Activated CD8-positive, alpha-beta memory T cell treated with anti-CD3 and anti-CD28 coated beads for 48 hours (primary cell): ENCODE data around the gene NKPD1.

Experiments used
- DNase-seq, 3 experiments: peaks; one replicate each; pipeline ENCODE4 v3.0.0-alpha.2; 2020; ENCODE audit warnings: low read depth in 2 of 3, low spot score in 2 of 3

The NKPD1 gene

DNA sequence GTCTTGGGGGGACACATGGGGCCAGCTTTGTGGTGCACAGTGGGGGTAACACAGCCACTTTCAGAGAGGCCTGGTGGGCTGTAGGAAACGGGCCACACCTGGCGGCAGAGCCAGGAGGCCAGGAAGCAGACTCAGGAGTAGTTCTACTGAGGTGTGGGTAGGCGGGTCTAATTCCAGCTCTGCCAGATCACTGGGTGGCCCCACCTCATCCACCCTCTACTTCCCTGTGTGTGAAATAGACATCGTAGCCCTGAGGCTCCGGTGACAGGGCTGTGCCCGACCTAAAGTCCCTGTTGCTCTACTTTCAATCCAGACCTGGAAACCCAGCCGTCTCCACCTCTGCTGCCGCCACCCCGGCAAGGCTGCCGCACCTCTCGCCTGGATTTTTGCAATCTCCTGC lies 4.0 kb downstream of the NKPD1 start:
- DNase-seq = no peak

DNA sequence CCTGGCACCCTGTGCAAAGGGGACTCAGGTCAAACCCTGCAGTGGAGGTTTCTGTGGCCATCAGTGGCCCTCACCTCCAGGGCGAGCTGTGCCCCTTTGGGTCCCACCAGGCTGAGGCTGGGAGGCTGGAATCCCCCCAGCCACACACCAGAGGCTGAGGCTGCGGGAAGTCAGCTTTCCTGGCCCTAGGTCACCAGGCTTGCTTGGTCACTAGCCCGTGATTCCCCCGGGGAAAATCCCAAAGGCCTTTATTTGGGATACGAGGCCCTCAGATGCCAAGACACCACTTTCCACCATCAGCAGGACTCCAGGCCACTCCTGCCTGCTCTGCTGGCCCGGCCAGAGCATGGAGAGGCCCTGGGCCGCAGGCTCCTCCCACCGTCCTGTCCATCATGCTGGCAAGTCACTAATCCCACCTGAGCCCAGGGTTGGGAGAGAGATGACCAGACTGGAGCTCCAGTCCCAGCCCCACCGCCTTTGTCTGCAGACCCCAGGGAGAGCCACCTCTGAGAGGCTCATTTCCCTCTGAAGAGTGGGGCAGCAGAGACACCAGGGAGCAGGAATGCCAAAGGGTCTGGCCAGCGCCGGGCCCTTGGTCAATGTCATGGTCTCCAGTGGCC lies 4.7 kb downstream of the NKPD1 start:
- no peak for DNase-seq

DNA sequence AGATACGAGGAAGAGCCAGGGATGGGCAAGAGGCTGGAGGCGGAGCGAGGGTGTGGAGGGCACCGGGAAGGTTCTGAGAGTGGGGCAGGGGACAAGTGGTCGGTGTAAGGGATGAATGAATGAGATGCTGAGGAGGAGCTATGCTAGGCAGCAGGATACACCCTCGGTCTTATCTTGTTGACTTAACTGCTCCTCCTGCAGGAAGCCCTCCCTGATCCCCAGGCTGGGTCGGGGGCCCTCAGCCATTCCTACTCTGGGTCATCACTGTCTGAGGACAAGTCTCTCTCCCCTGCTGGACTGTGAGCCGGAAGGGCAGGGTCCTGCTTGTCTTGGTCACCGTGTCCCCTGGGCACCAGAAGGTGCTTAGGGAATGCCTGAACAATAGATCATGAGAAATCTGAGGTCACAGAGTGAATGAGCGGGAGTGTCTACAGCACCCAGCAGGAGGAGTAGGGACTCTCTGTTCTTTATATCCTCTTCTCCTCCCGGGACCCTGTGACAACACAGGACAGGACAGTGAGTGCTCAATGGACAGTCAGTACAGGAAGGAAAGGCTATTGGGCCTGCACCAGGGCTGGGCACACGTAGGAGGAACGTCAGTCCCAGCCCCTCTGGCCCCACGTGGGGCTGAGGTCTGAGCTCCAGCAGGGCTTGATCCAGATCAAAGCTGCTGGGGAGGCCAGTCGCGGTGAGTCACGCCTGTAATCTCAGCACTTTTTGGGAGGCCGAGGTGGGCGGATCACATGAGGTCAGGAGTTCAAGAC lies 6.5 kb downstream of the NKPD1 start:
- no peak for DNase-seq

DNA sequence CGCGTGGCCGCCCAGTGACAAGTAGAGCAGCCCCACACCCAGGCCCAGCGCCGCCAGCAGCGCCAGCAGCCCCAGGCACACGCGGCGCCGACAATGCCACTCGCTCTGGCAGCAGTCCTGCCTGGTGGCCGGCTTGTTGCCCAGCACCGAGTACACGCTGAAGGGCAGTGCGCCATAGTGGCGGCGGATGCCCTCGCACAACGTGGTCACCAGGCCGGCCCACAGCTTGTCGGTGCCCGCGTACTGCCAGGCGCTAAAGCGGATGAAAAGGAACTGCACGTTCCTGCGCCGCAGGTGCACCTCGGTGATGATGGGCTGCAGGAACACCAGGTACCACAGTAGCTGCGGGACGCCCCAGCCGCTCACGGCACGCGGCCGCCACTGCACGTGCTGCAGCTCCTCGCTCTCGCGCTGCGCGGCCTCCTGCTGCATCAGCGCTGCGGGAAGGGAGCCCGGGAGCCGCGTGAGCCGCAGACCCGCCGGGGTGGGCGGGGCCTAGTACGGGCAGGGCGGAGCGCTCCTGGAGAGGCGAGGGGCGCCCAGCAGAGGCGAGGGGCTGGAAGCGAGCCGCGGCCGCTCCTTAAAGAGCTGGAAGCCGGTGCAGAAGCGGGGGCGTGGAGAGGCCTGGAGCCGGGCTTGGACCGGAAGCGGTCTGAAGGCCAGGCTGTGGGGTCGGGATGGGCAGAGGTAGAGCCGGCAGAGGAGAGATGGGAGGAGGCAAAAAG lies 7.3 kb downstream of the NKPD1 start:
- no peak for DNase-seq

DNA sequence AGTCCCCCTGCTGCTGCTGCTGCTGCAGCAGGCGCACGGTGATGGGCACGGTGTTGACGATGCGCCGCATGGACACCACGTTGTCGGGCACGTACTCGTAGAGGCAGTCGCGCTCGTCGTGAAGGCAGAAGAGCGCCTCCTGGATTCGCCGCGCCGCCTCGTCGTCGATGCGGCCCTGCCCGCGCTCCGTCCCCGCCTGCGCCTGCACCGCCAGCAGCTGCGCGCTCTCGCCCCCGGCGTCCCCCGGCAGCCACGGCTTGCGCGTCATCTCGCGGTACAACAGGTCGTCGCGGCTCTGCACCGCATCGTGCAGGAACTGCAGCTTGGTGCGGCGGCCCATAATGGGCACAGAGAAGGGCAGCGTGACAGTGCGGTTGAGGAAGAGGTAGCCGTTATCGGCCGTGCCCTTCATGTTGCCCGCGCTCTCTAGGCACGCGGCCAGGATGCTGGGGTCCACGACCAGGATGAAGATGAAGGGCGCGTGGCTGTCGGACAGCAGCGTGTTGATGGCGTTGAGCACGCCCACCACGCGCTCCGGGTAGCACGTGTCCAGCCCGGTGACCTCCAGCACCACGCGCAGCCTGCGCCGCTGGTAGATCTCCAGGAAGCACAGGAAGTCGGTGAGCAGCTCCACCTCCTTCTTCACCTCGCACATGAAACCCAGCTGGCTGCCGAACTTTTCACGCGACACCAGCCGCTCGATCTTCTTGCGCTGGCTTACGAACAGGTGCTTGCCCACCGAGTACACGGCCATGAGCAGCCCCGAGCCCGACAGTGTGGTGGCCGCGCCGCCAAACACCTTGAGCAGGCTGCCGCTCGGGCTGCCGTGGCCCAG lies 8.1 kb downstream of the NKPD1 start:
- DNase-seq = no peak

DNA sequence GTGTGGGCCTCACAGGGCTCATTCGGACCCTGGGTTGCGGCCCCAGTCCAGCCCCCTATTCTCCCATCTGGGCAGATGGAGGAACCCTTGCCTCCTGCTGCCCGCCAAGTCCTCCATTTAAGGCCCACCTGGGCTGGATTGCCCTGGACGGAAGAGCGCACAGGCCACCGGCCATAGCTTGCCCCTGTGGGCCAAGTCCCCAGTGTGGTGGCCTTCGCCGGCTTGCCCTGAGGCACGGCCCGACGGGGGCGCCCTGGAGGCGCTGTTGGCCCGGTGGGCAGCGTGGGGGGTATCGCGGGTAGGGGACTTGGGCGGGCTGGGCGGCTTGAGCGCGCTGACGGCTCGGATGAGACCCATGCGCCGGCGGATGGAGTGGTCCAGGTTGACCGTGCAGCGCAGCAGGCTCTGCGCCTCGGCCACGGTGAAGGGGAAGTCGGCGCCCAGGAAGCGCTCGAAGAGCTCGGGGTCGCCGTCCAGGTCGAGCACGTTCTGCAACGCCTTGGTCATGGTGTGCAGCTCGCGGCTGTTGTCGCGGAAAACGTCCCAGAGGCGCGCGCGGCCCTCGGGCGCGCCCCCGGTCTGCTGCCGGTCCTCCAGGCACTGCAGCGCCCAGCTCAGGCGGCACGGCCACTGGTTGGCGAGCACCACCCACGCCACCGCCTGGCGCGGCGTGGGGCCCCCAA lies 8.8 kb downstream of the NKPD1 start:
- DNase-seq = no peak

DNA sequence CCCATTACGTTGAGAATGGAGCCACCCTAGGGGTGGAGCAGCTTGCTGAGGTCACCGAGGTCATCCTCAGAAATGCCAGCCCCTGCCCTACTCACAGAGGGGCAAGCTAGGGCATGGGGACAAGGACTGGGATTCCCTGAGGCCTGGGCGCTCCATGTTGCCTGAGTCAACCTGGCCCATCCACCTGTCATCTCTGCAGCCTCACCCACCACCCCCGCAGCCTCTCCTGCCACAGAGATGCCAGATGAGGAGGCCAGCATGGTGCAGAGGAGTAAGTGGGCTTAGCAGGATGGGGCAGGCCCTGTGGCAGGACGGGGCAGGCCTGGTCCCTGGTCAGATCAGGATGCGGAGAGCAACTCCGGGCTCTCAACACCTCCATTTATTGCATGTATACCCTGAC lies 9.5 kb downstream of the NKPD1 start:
- DNase-seq = no peak

DNA sequence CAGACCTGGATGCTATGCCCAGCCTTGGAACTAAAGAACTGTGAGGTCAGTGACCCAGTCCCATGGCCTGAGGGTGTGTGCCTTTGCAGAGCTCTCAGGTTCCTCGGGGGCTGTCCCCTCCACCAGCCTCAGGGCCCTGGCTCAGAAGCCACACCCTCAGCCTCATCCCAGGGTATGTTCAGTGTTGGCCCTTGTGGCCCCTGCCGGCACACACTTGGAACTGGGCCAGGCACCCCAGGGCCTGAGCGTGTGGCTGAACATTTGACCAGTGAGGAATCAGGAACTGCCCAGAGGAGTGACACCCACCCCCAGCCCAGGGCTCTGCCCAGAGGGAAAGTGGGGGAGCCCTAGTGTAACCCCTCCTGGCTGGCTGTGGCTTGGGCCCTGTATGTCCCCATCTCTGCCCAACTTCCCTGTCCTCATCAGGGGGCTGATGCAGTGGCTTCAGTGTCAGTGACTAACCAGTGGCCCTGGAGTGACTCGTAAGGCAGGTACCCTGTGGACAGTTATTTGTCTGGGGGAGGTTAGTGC lies 10.0 kb downstream of the NKPD1 start:
- no peak for DNase-seq

DNA sequence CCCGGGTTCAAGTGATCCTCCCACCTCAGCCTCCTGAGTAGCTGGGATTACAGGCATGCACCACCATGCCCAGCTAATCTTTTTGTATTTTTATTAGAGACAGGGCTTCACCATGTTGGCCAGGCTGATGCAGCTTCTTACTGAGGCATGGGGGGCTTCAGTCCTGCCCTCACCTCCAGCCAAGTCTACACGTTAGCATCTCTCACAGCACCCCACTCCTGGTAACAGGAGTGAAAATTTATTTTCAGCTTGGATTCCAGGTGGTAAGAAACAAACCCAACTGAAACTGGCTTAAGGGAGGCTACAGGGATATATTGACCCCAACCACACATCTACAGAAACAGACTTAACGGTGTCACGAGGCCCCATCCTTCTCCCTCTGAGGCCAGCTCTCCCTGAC lies 10.6 kb downstream of the NKPD1 start:
- DNase-seq = no peak

DNA sequence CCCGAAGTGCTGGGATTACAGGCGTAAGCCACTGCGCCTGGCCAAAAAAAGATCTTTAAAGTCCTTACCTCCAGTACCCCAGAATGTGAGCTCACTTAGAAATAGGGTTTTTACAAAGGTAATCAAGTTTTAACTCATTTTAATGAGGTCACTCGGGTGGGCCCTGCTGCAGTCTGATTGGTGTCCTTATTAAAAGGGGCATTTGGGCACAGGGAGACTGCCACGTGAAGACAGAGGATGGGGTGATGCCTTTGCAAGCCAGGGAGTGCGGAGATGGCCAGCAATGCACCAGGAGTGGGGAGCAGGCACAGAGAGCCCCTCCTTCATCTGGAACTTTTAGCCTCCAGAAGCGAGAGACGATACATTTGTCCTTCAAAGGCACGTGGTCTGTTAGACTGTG lies 11.7 kb downstream of the NKPD1 start:
- no peak for DNase-seq

DNA sequence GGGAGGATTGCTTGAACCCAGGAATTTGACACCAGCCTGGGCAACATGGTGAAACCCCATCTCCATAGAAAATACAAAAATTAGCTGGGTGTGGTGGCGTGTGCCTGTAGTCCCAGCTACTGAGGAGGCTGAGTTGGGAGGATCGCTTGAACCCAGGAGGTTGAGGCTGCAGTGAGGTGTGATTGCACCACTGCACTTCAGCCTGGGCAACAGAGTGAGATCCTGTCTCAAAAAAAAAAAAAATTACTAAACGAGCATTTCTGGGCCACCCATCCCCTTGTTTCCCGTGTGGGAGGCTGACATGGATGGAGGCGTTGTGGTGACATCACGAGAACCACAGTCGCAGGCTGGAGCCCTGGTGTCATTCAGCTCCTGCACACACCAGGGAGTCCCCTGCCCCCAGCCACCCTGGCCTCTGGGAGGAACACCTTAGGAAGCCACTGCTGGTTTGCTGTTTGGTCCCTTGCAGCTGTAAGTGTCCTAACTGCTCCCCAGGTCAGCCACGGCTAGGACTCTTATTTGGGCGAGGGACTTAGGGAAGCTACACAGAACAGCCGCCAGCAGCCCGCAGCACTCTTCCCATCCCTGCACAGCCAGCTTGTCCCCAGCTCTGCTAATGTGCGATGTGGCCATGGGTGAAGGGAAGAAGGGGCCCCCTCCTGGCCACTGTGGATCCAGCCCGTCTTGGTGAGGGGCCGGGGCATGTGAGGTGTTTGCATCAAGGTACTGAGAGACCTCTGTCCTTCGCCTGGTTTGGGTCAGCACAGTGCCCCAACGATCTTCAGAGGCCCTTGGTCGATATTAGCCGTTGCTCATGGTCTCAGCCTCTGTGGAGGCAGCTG lies 12.7 kb downstream of the NKPD1 start:
- DNase-seq = no peak

DNA sequence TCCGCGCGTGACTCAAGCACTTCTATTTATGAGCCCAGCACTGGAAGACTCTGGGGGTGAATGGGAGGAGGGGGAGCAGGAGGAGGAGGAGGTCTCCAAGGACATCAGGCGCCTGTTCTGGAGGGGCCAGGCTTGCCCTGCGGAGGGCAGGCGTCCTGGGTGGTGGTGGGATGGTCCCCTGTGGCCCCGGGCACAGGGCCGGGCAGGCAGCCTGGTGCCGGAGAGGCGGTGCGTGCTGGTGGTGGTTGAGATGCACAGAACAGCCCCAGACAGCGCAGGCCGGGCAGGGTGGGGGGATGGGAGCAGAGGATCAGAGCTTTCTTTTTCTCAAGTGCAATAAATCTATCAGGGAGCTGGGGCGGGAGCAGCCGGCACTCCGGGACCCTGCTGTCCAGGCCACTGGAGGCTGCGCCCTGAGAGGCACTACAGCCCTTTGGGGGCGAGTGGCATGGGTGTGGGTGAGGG lies 14.0 kb downstream of the NKPD1 start:
- DNase-seq = no peak

DNA sequence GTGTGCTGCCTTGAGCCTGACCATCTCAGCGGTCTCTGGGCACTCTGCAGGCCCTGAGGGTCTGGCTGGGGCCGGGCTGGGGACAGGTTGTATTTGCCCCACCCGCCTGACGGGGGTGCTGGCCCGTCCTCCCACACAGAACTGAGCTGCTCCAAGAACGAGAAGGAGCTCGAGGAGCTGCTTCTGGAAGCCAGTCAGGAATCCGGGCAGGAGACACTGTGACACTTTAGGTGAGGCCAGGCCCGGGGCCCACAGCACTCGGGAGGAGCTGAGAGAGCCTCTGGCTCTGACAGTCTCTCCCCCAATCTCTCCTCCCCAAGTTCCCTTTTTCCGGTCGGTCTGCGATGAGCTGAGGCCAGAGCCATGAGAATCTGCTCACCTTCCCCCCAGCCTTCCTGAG lies 14.5 kb downstream of the NKPD1 start:
- no peak for DNase-seq

DNA sequence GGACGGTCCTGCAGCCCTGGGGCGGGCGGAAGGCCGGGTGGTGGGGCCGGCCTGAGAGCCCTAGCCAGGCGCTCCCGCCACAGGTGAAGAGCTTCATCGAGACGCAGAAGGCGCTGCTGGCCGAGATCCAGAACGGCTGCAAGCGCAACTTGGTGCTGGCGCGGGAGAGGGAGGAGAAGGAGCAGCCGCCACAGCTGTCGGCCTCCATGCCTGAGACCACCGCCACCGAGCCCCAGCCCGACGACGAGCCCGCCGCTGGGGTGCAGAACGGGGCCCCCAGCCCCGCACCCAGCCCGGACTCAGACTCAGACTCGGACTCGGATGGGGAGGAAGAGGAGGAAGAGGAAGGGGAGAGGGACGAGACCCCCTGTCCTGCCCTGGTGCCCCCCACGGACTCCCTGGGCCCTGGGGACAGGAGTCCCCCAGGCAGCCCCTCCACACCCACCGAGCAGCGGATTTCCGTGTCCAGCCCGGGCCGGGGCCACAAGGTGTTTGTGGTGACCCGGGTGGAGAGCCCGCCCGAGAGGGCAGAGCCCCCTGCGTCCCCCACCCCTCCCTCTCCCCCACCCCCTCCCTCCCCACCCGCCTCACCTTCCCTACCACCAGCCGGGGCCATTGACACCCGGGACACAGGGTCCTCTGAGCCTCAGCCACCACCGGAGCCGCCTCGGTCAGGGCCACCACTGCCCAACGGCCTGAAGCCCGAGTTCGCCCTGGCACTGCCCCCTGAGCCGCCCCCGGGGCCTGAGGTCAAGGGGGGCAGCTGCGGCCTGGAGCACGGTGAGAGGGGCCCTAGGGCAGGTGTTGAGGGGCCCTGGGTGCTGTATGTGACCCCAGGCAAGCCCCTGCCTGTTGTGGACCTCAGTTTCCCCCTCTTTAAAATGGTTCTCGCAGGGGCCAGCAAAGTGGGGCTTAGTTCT lies 15.3 kb downstream of the NKPD1 start:
- DNase-seq = no peak

DNA sequence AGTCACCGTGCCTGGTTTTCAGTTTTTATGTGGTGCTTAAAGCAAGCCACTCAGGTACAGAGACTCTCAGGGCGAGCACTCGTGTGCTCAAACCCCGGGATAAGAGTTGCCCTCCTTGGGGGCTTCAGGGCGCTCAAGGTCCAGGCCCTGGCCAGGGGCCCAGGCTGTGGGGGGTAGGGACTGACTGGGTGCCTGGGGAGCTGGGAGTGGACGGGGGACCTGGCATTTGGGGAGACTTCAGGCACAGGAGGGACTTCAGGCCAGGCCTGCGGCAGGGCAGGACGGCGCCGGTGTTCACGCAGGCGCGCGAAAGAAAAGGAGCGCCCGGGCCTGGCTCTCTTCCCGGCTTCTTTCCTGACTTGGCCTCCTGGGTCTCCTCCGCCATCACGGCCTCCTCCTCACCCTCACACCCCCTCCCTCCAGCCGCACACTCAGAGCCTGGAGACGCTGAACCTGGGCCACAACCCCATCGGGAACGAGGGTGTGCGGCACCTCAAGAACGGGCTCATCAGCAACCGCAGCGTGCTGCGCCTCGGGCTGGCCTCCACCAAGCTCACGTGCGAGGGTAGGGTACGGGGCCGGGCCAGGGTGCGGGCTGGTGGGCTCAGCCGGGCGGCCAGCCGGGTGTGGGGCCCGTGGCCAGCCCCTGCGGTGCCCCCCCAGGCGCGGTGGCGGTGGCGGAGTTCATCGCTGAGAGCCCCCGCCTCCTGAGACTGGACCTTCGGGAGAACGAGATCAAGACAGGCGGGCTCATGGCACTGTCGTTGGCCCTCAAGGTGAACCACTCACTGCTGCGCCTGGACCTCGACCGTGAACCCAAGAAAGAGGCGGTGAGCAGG lies 16.1 kb downstream of the NKPD1 start:
- no peak for DNase-seq

DNA sequence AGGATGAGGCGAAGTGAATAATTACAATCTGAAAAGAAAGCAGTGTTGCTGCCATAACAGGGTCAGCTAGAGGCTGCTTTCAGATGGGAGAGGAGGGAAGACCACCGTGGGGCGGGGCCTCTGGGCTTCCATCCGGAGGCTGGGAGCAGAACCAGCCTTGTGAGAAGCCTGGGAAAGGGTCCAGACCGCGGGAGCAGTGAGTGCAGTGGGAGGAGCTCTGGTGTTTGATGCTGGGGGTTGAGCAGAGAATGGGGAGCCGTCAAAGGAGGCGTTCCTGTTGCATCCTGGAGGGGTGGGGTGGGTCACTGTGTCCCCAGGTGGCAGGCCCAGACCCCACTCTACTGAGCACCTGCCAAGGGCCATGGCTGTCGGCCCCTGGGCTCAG lies 18.1 kb downstream of the NKPD1 start:
- no peak for DNase-seq

DNA sequence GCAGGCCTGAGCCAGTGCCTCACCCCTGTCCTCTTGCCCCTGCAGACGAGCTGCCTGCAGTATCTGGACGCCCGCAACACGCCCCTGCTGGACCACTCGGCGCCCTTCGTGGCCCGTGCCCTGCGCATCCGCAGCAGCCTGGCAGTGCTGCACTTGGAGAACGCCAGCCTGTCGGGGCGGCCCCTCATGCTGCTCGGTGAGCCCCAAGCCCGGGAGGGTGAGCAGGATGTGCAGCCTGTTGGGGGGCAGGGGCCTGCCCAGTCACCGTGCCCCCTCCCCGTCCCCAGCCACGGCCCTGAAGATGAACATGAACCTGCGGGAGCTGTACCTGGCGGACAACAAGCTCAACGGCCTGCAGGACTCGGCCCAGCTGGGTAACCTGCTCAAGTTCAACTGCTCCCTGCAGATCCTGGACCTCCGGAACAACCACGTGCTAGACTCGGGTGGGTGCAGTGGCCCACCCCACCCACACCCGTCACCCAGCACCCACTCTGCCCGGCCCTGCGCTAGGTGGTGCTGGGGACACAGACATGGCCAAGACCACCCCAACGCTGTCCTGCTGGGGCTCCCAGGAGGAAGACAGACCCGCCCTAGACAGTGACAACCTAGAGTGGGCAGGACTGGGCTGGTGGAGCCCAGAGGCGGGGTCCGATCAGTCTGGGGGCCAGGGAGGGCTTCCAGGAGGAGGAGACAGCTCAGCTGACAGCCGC lies 18.6 kb downstream of the NKPD1 start:
- DNase-seq = no peak
